B cell (primary cell): ENCODE results near the gene RNF187. TPM values are rescaled to one million over a fixed set of nuclear protein-coding genes. Genes with fewer than 3 reads are reported as not detected.

Experiments used
- ATAC-seq: fragments of 200-7000 bp; cut with Tn5 transposase; one replicate; pipeline ENCODE4 v1.10.0; 2021; ENCODE audit warnings: low read depth, mild to moderate bottlenecking, moderate number of reproducible peaks, moderate library complexity
- CTCF ChIA-PET: fragments of 350-600 bp; sonication (Branson Sonifier 250); formaldehyde crosslinking; loops from one replicate; lab custom pipeline; 2021; ENCODE audit warnings: antibody characterized with exemption, inconsistent platforms; lab: Charles Lee
- POLR2A ChIA-PET: fragments of 350-600 bp; sonication (Branson Sonifier 250); formaldehyde crosslinking; loops from one replicate; lab custom pipeline; 2021; ENCODE audit warnings: antibody characterized with exemption; lab: Charles Lee
- DNase-seq: peaks from one replicate; pipeline ENCODE4 v3.0.0; 2013
- H2AFZ ChIP-seq: 2 replicates; pipeline ENCODE4 v1.6.1; 2012; ENCODE audit warnings: mild to moderate bottlenecking, low read depth, low read length; ENCODE audit not compliant: insufficient read depth, poor library complexity, severe bottlenecking
- H3K27ac ChIP-seq, 2 donors: 1 replicate in 1 of 2; 2 replicates in 1 of 2; pipeline ENCODE4 v1.5.1; 2012 to 2013; ENCODE audit warnings: low read length in 2 of 2, mild to moderate bottlenecking in 2 of 2, moderate library complexity in 1 of 2
- H3K27me3 ChIP-seq, 4 experiments: fragments of 200-600 bp in 1 of 4; sonication (generic) in 1 of 4; replicated peaks in 1 of 4; 1 replicate in 2 of 4; 2 replicates in 2 of 4; pipeline versions ENCODE4 v1.6.1 to v1.7.0; 2013 to 2016; ENCODE audit warnings: low read length in 3 of 4, mild to moderate bottlenecking in 2 of 4, mixed read lengths in 1 of 4, moderate library complexity in 1 of 4; ENCODE audit not compliant: insufficient read depth in 4 of 4, control insufficient read depth in 3 of 4; ENCODE audit errors: control extremely low read depth in 1 of 4
- H3K36me3 ChIP-seq, 2 experiments: replicated peaks in 1 of 2; 1 replicate in 1 of 2; 2 replicates in 1 of 2; pipeline versions ENCODE4 v1.6.1 to v1.7.1; 2013; ENCODE audit warnings: low read length in 1 of 2; ENCODE audit not compliant: insufficient read depth in 2 of 2, control insufficient read depth in 1 of 2; ENCODE audit errors: control extremely low read depth in 1 of 2, extremely low read depth in 1 of 2
- H3K4me1 ChIP-seq, 2 donors: fragments of 200-600 bp in 1 of 2; sonication (generic) in 1 of 2; 1 replicate in 1 of 2; 2 replicates in 1 of 2; pipeline versions ENCODE4 v1.5.1 to v1.6.1; 2013 to 2017; ENCODE audit warnings: low read length in 2 of 2; ENCODE audit not compliant: control insufficient read depth in 2 of 2, insufficient read depth in 2 of 2
- H3K4me2 ChIP-seq: replicated peaks from 2 replicates; pipeline ENCODE3; 2012; ENCODE audit warnings: mild to moderate bottlenecking, low read depth, low read length; ENCODE audit not compliant: poor library complexity, severe bottlenecking
- H3K4me3 ChIP-seq, 5 experiments: fragments of 200-600 bp in 1 of 5; sonication (generic) in 1 of 5; 1 replicate in 3 of 5; 2 replicates in 2 of 5; pipeline versions ENCODE4 v1.5.1 to v1.7.0; 2011 to 2016; ENCODE audit warnings: low read length in 4 of 5, mild to moderate bottlenecking in 4 of 5, low read depth in 2 of 5, control low read depth in 1 of 5, moderate library complexity in 1 of 5; ENCODE audit not compliant: insufficient read depth in 1 of 5; ENCODE audit errors: control extremely low read depth in 1 of 5, extremely low read depth in 1 of 5
- H3K79me2 ChIP-seq: fragments of 200-600 bp; sonication (generic); one replicate; pipeline ENCODE4 v1.6.0; 2016; ENCODE audit warnings: low read length; ENCODE audit not compliant: control insufficient read depth, insufficient read depth
- H3K9ac ChIP-seq: fragments of 200-600 bp; sonication (generic); 2 replicates; pipeline ENCODE4 v1.6.1; 2017; ENCODE audit warnings: mild to moderate bottlenecking, low read length, moderate library complexity
- H3K9me3 ChIP-seq, 3 donors: one replicate each; pipeline versions ENCODE4 v1.6.1 to v1.7.1; 2013; ENCODE audit warnings: low read length in 2 of 3; ENCODE audit not compliant: control insufficient read depth in 2 of 3, insufficient read depth in 1 of 3; ENCODE audit errors: control extremely low read depth in 1 of 3
- H4K20me1 ChIP-seq: 2 replicates; pipeline ENCODE4 v1.6.0; 2012; ENCODE audit warnings: mild to moderate bottlenecking, low read length; ENCODE audit not compliant: insufficient read depth, control insufficient read depth, poor library complexity, severe bottlenecking
- H3K27ac Mint-ChIP-seq: one replicate; pipeline ENCODE4 v1.8.0; 2021; ENCODE audit warnings: mixed read lengths
- H3K27me3 Mint-ChIP-seq: one replicate; pipeline ENCODE4 v1.8.0; 2021; ENCODE audit warnings: mixed read lengths
- H3K4me1 Mint-ChIP-seq: one replicate; pipeline ENCODE4 v1.8.0; 2021; ENCODE audit warnings: mixed read lengths
- H3K4me3 Mint-ChIP-seq: one replicate; pipeline ENCODE4 v1.8.0; 2021; ENCODE audit warnings: mixed read lengths
- H3K9me3 Mint-ChIP-seq: one replicate; pipeline ENCODE4 v1.8.0; 2022; ENCODE audit warnings: mixed read lengths; ENCODE audit not compliant: insufficient read depth
- CTCF ChIP-seq: fragments of 200-600 bp; IDR thresholded peaks from one replicate; pipeline ENCODE4 v1.8.0; 2022; ENCODE audit warnings: antibody characterized with exemption, mild to moderate bottlenecking
- EZH2 ChIP-seq: IDR thresholded peaks from 2 replicates; pipeline ENCODE4 v1.6.1; 2012; ENCODE audit warnings: borderline replicate concordance, low read depth, mild to moderate bottlenecking, moderate library complexity, low read length; ENCODE audit not compliant: insufficient read depth, poor library complexity, severe bottlenecking
- WGBS: methylation state at CpG from one replicate; pipeline ENCODE4 v1.1.5; 2013; ENCODE audit warnings: missing lambda C conversion rate; ENCODE audit not compliant: insufficient coverage; 5-methylcytosine and 5-hydroxymethylcytosine counted together
- intact Hi-C: fragments of 100-400 bp; cut with micrococcal nuclease; formaldehyde crosslinking; loops from one replicate; pipeline ENCODE4 v1.10.0; 2022
- polyA plus RNA-seq: library from polyadenylated mRNA; depleted of rRNA; stranded (reverse); fragments of >200 nt; gene quantifications from 2 replicates; pipeline ENCODE4 v1.2.3, GENCODE V29; 2012
- total RNA-seq, 2 donors: library from RNA; stranded (reverse); fragments of 120-200 nt in 1 of 2; gene quantifications; 1 replicate in 1 of 2; 2 replicates in 1 of 2; pipeline versions ENCODE4 v1.2.3 to v1.2.4, GENCODE V29; 2013 to 2022

The RNF187 gene
- total and polyA plus RNA-seq, 2 donors (not counting 1 experiment from before 2014, with no cell fraction given) = 25.5 to 67.3 TPM

- Histone ChIP-seq H3K36me3 (no peaks in the 10 kb centered on the region), H3K79me2 (no peaks in the 10 kb centered on the region), H3K27ac (no peak overlapping the region), H3K27me3 (peaks cover 0 to 30% (median 13%) of the 10 kb centered on the region in 4 experiments), H3K4me1 (no peaks in the 10 kb centered on the region), H3K9ac (no peak overlapping the region), H3K4me3 (no peak overlapping the region), H3K9me3 (peaks cover 0 to 4% (median 0%) of the 10 kb centered on the region in 3 donors), H3K4me2 (no peak overlapping the region), H4K20me1 (no peaks in the 10 kb centered on the region), H2AFZ (no peak overlapping the region)
- intact Hi-C loops = no loop called here
- peaks cover 51% of the 10 kb centered on the region for H3K27me3 Mint-ChIP-seq
- H3K4me3 Mint-ChIP-seq = no peak overlapping the region
- H3K4me1 Mint-ChIP-seq = no peaks in the 10 kb centered on the region
- 80% methylated on average over 4 of the region's 7 CpGs for WGBS
- TF ChIP-seq EZH2 (no peak), CTCF (no peak)
- no peak for ATAC-seq
- no peaks in the 10 kb centered on the region for H3K9me3 Mint-ChIP-seq
- DNase-seq = no peak
- H3K27ac Mint-ChIP-seq = no peak overlapping the region
- ChIA-PET CTCF (no interaction called here), POLR2A (interaction anchor here (0.6 kb wide), 1 partner anchor 31 kb away, joined by 9 read pairs; the partner anchor contains the start of gene TRIM11)
Observed at GRCh38 chr1:228437424-228437962, 49.7 kb upstream of the RNF187 start.

- TF ChIP-seq CTCF (no peak), EZH2 (no peak)
- ATAC-seq (no peak), DNase-seq (no peak)
- H3K36me3 ChIP-seq = no peaks in the 10 kb centered on the region
- H3K4me1 Mint-ChIP-seq = no peaks in the 10 kb centered on the region
- no peaks in the 10 kb centered on the region for H4K20me1 ChIP-seq
- H3K4me2 ChIP-seq = no peak overlapping the region
- no peak overlapping the region for H3K4me3 Mint-ChIP-seq
- 29% methylated on average over 1 of the region's 1 CpG for WGBS
- H3K4me3 ChIP-seq = no peak overlapping the region
- no peak overlapping the region for H3K27ac ChIP-seq
- ChIA-PET POLR2A (no interaction called here), CTCF (no interaction called here)
- H3K9me3 ChIP-seq = peaks cover 0 to 4% (median 0%) of the 10 kb centered on the region in 3 donors
- no peak overlapping the region for H3K9ac ChIP-seq
- no peak overlapping the region for H2AFZ ChIP-seq
- H3K27me3 Mint-ChIP-seq = peaks cover 53% of the 10 kb centered on the region
- H3K27me3 ChIP-seq = peaks cover 0 to 35% (median 11%) of the 10 kb centered on the region in 4 experiments
- H3K27ac Mint-ChIP-seq = no peak overlapping the region
- intact Hi-C loops = no loop called here
- no peaks in the 10 kb centered on the region for H3K4me1 ChIP-seq
- no peaks in the 10 kb centered on the region for H3K79me2 ChIP-seq
- no peaks in the 10 kb centered on the region for H3K9me3 Mint-ChIP-seq
Observed at GRCh38 chr1:228438266-228438665, 48.9 kb upstream of the RNF187 start.
